ENCODE data around the gene NCAPD3. TPM values are rescaled to one million over a fixed set of nuclear protein-coding genes. Genes with fewer than 3 reads are reported as not detected.

Gene NCAPD3
- total RNA-seq, 1 donor, result 9.4 TPM

DNA sequence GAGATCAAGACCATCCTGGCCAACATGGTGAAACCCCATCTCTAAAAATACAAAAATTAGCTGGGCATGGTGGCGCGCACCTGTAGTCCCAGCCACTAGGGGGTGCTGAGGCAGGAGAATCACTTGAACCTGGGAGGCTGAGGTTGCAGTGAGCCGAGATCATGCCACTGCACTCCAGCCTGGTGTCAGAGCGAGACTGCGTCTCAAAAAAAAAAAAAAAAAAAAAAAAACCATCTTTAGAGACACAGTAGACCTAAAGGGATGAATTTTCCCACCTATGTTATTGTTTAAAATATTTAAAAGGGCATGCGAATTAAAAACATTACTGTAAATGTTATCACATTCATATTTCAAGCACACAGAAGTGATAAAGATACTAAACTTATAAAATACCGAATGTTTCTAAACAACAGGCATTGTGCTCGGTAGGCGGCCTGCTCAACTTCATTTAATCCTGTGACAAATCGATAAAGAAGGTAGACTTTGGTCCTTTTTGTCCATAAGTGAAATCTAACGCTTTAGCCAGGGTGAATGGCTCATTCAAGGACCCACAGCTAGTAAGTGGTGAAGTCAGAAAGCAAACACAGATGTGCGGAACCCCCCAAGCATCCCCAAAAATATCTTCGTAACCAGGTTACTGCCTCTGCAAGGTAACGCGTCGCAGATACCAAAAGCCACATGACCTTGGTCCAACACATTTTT is 16.1 kb downstream of the NCAPD3 start:
- H3K79me2 ChIP-seq (ENCODE audit: insufficient read depth, low read length), result peaks cover 13% of the 10 kb centered on the region
- DNase-seq (ENCODE audit: insufficient read length, low spot score, missing footprints), result no peak
- H3K27me3 ChIP-seq (ENCODE audit: insufficient read depth, low read length), result no peaks in the 10 kb centered on the region
- no peak overlapping the region for H3K4me2 ChIP-seq (ENCODE audit: insufficient read depth, low read length)
- peaks cover 31% of the 10 kb centered on the region for H3K36me3 ChIP-seq (ENCODE audit: insufficient read depth, low read length)
- H3K4me1 ChIP-seq (ENCODE audit: insufficient read depth, low read length), result no peaks in the 10 kb centered on the region
- TF ChIP-seq, protein P1, sequence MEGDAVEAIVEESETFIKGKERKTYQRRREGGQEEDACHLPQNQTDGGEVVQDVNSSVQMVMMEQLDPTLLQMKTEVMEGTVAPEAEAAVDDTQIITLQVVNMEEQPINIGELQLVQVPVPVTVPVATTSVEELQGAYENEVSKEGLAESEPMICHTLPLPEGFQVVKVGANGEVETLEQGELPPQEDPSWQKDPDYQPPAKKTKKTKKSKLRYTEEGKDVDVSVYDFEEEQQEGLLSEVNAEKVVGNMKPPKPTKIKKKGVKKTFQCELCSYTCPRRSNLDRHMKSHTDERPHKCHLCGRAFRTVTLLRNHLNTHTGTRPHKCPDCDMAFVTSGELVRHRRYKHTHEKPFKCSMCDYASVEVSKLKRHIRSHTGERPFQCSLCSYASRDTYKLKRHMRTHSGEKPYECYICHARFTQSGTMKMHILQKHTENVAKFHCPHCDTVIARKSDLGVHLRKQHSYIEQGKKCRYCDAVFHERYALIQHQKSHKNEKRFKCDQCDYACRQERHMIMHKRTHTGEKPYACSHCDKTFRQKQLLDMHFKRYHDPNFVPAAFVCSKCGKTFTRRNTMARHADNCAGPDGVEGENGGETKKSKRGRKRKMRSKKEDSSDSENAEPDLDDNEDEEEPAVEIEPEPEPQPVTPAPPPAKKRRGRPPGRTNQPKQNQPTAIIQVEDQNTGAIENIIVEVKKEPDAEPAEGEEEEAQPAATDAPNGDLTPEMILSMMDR (IDR thresholded peaks at IDR 0.05; ENCODE audit: extremely low read depth, low read depth, low read length), result peak; percentile 63
- H4K20me1 ChIP-seq (ENCODE audit: insufficient read depth, low read length), result no peaks in the 10 kb centered on the region
- no peaks in the 10 kb centered on the region for H3K9me3 ChIP-seq (ENCODE audit: low read depth, low read length)
- H3K4me3 ChIP-seq (ENCODE audit: insufficient read depth, low read length), result no peak overlapping the region
- H3K27ac ChIP-seq (ENCODE audit: low read depth, low read length), result no peak overlapping the region
- no peak overlapping the region for H2AFZ ChIP-seq (ENCODE audit: low read length)

DNA sequence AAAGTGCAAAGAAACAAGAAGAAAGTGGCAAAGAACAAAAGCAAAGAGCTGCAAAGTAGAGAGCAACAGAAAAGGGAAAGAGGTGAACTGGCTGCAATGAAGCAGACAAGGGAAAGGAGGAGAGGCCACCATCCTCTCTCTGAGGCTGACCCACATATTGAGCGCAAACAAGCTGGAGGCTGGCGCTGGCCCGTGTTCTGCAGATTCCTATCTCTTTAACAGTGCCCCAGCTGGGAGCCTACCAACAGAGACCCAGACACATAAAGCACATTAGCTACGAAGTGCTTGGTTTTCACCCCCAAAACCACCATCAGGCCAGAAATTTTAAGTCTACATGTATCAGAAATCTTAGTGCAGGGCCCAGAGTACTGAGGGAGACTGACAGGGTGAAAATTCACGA is 17.6 kb downstream of the NCAPD3 start:
- no peak overlapping the region for H3K4me3 ChIP-seq (ENCODE audit: insufficient read depth, low read length)
- H3K9me3 ChIP-seq (ENCODE audit: low read depth, low read length), result no peaks in the 10 kb centered on the region
- H3K27me3 ChIP-seq (ENCODE audit: insufficient read depth, low read length), result no peaks in the 10 kb centered on the region
- no peak overlapping the region for H3K4me2 ChIP-seq (ENCODE audit: insufficient read depth, low read length)
- no peak overlapping the region for H2AFZ ChIP-seq (ENCODE audit: low read length)
- TF ChIP-seq, protein P1 (IDR thresholded peaks at IDR 0.05; ENCODE audit: extremely low read depth, low read depth, low read length), result no peak
- peaks cover 46% of the 10 kb centered on the region for H3K36me3 ChIP-seq (ENCODE audit: insufficient read depth, low read length)
- H3K79me2 ChIP-seq (ENCODE audit: insufficient read depth, low read length), result peaks cover 6% of the 10 kb centered on the region
- H4K20me1 ChIP-seq (ENCODE audit: insufficient read depth, low read length), result no peaks in the 10 kb centered on the region
- no peak overlapping the region for H3K27ac ChIP-seq (ENCODE audit: low read depth, low read length)
- DNase-seq (ENCODE audit: insufficient read length, low spot score, missing footprints), result no peak
- H3K4me1 ChIP-seq (ENCODE audit: insufficient read depth, low read length), result no peaks in the 10 kb centered on the region

DNA sequence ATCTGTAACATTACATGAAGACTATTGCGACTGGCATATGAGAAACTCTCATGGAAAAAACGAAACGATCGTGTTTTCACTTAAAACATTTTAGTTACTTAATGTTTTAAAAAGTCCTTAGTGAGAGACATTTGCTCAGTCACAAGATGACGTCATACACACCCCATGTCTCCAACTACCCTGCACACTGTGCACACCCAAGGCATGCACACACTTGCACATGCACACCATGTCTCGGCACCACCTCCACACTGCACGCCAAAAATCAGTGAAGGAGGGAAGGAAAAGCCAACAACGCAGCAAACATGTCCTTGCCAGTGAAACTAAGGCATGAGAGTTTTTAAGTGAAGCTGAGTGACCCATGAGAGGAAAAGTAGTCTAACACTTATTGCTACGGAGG is 18.0 kb downstream of the NCAPD3 start:
- peaks cover 47% of the 10 kb centered on the region for H3K36me3 ChIP-seq (ENCODE audit: insufficient read depth, low read length)
- DNase-seq (ENCODE audit: insufficient read length, low spot score, missing footprints), result no peak
- H3K27me3 ChIP-seq (ENCODE audit: insufficient read depth, low read length), result no peaks in the 10 kb centered on the region
- H3K4me3 ChIP-seq (ENCODE audit: insufficient read depth, low read length), result no peak overlapping the region
- no peak overlapping the region for H2AFZ ChIP-seq (ENCODE audit: low read length)
- H3K9me3 ChIP-seq (ENCODE audit: low read depth, low read length), result no peaks in the 10 kb centered on the region
- peaks cover 2% of the 10 kb centered on the region for H3K79me2 ChIP-seq (ENCODE audit: insufficient read depth, low read length)
- H3K4me2 ChIP-seq (ENCODE audit: insufficient read depth, low read length), result no peak overlapping the region
- TF ChIP-seq, protein P1 (IDR thresholded peaks at IDR 0.05; ENCODE audit: extremely low read depth, low read depth, low read length), result no peak
- H4K20me1 ChIP-seq (ENCODE audit: insufficient read depth, low read length), result no peaks in the 10 kb centered on the region
- H3K27ac ChIP-seq (ENCODE audit: low read depth, low read length), result no peak overlapping the region
- H3K4me1 ChIP-seq (ENCODE audit: insufficient read depth, low read length), result no peaks in the 10 kb centered on the region

DNA sequence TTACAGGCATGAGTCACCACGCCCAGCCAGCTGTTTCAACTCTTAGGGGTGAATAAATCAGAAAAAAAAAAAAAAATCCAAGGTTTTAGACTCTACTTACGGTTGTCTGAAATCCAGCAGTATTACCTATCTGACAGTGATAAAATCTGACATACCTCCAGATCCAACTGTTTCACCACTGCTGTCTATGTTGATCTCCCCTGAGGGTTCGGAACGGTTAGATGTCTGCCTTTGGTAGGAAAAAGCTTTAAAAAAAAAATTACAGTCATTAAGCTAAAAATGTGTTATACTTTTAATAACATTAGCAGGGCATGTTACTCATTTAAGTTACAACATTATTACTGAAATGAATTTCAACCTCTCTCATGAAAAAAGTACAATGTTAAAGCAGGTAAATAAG is 21.1 kb downstream of the NCAPD3 start:
- H3K9me3 ChIP-seq (ENCODE audit: low read depth, low read length), result no peaks in the 10 kb centered on the region
- H3K36me3 ChIP-seq (ENCODE audit: insufficient read depth, low read length), result peaks cover 41% of the 10 kb centered on the region
- no peaks in the 10 kb centered on the region for H3K27me3 ChIP-seq (ENCODE audit: insufficient read depth, low read length)
- TF ChIP-seq, protein P1 (IDR thresholded peaks at IDR 0.05; ENCODE audit: extremely low read depth, low read depth, low read length), result no peak
- DNase-seq (ENCODE audit: insufficient read length, low spot score, missing footprints), result no peak
- H3K79me2 ChIP-seq (ENCODE audit: insufficient read depth, low read length), result no peaks in the 10 kb centered on the region
- no peak overlapping the region for H2AFZ ChIP-seq (ENCODE audit: low read length)
- no peaks in the 10 kb centered on the region for H3K4me1 ChIP-seq (ENCODE audit: insufficient read depth, low read length)
- no peak overlapping the region for H3K27ac ChIP-seq (ENCODE audit: low read depth, low read length)
- H3K4me3 ChIP-seq (ENCODE audit: insufficient read depth, low read length), result no peak overlapping the region
- no peak overlapping the region for H3K4me2 ChIP-seq (ENCODE audit: insufficient read depth, low read length)
- H4K20me1 ChIP-seq (ENCODE audit: insufficient read depth, low read length), result no peaks in the 10 kb centered on the region
